ENCODE results near the gene LRRC75A. TPM values are rescaled to one million over a fixed set of nuclear protein-coding genes. Genes with fewer than 3 reads are reported as not detected.

The LRRC75A gene
- total RNA-seq, 4 donors from 2014 or later = 0.26 to 6.0 (median 3.7) TPM

DNA sequence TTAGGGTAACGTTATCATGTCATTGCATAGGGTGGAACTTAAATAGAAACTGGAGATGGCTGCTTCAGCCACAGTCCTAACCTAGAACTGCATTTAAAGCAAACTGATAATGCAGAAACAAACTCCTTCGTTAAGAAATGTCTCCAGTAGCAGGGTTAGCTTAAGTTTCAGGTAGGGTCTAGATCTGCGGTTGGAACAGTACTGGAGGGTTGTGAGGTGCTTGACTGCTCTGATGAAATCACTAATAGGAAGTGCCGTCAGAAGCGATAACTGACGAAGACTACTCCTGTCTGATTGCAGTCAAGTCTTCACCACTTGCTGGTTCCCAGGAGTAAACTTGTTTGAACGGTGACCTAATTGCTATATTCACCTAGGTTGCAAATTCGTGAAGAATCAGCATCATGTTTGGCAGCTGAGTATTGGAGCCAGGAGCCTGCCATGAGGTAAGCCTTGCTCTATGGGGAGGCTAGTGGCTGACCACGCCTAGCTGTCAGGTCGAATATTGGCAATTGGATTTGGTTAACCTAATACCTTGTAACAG lies 52.1 kb downstream of the LRRC75A start:
- Histone ChIP-seq H3K27ac (peak overlapping the region; percentile 76 to 82), H3K4me3 (peak overlapping the region; percentile 78 to 95), H3K36me3 (no peaks in the 10 kb centered on the region), H3K9me3 (no peaks in the 10 kb centered on the region), H3K4me1 (peaks cover 7 to 12% of the 10 kb centered on the region in 2 donors), H3K27me3 (no peaks in the 10 kb centered on the region)
- intact Hi-C loops (cut with DNase I; ENCODE audit: low total_unique reads) = no loop called here
- TF ChIP-seq POLR2A (IDR thresholded peaks at IDR 0.05) (no peak), CTCF (IDR thresholded peaks at IDR 0.05) (no peak)
- no peak for DNase-seq

GRCh38 chr17:16439303-16439791 lies 52.6 kb downstream of the LRRC75A start:
- H3K36me3 ChIP-seq = no peaks in the 10 kb centered on the region
- peaks cover 7 to 12% of the 10 kb centered on the region in 2 donors for H3K4me1 ChIP-seq
- peak overlapping the region; percentile 76 to 82 for H3K27ac ChIP-seq
- no peak for DNase-seq
- no peak for TF ChIP-seq CTCF (IDR thresholded peaks at IDR 0.05)
- no peak for TF ChIP-seq POLR2A (IDR thresholded peaks at IDR 0.05)
- intact Hi-C loops (cut with DNase I; ENCODE audit: low total_unique reads) = no loop called here
- H3K9me3 ChIP-seq = no peaks in the 10 kb centered on the region
- H3K4me3 ChIP-seq = peak overlapping the region; percentile 78 to 95
- no peaks in the 10 kb centered on the region for H3K27me3 ChIP-seq

- TF ChIP-seq POLR2A (IDR thresholded peaks at IDR 0.05) (peak; percentile 43 to 46), CTCF (IDR thresholded peaks at IDR 0.05) (no peak)
- Histone ChIP-seq H3K36me3 (no peaks in the 10 kb centered on the region), H3K27me3 (no peaks in the 10 kb centered on the region), H3K4me3 (peak overlapping the region; percentile 78 to 95), H3K9me3 (no peaks in the 10 kb centered on the region), H3K27ac (peak overlapping the region; percentile 76 to 82), H3K4me1 (peaks cover 7 to 12% of the 10 kb centered on the region in 2 donors)
- peak; percentile 97 for DNase-seq
- intact Hi-C loops (cut with DNase I; ENCODE audit: low total_unique reads) = no loop called here
Measured at GRCh38 chr17:16438557-16439302, 53.3 kb downstream of the LRRC75A start.

DNA sequence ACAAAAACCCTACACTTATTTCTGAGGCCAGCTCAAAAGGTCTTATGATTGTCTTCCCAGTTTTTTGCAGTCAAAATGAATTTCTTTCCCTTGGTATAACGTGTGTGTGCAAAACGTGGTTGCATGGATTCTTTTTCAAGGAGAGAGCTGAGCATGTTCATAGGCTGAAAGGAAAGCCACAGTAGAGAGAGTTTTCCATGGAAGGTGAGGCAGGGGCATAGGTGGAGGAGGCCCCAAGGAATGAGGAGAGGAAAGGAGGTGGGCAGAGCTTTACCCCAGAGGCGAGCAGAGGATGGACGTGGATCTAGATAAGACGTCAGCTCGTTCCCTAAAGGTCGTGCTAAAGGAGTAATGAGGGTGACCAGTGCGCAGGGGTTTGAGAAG lies 53.8 kb downstream of the LRRC75A start:
- no peaks in the 10 kb centered on the region for H3K36me3 ChIP-seq
- no peaks in the 10 kb centered on the region for H3K27me3 ChIP-seq
- no peak for DNase-seq
- no peaks in the 10 kb centered on the region for H3K9me3 ChIP-seq
- H3K27ac ChIP-seq = peak overlapping the region; percentile 76 to 82
- peaks cover 7 to 12% of the 10 kb centered on the region in 2 donors for H3K4me1 ChIP-seq
- TF ChIP-seq CTCF (IDR thresholded peaks at IDR 0.05) (no peak), POLR2A (IDR thresholded peaks at IDR 0.05) (no peak)
- intact Hi-C loops (cut with DNase I; ENCODE audit: low total_unique reads) = no loop called here
- H3K4me3 ChIP-seq = peak overlapping the region; percentile 78 to 95

GRCh38 chr17:16437083-16437482 lies 54.9 kb downstream of the LRRC75A start:
- Histone ChIP-seq H3K27ac (no peak overlapping the region), H3K9me3 (no peaks in the 10 kb centered on the region), H3K4me3 (no peak overlapping the region), H3K36me3 (no peaks in the 10 kb centered on the region), H3K27me3 (no peaks in the 10 kb centered on the region), H3K4me1 (peaks cover 5 to 12% of the 10 kb centered on the region in 2 donors)
- no peak for TF ChIP-seq POLR2A (IDR thresholded peaks at IDR 0.05)
- TF ChIP-seq CTCF (IDR thresholded peaks at IDR 0.05) = no peak
- DNase-seq = no peak
- intact Hi-C loops (cut with DNase I; ENCODE audit: low total_unique reads) = no loop called here

All from uterus (tissue), 4 donors.